AG09319 (cell line): ENCODE results near the gene SLC24A4.

Source experiments
- DNase-seq: peaks from one replicate; pipeline ENCODE4 v3.0.0-alpha.2; 2010; ENCODE audit warnings: low read depth; ENCODE audit errors: extremely low read depth
- TF ChIP-seq, protein P1 (sequence below): IDR thresholded peaks from 2 replicates; pipeline ENCODE4 v1.5.1; 2011; ENCODE audit warnings: low read depth, mild to moderate bottlenecking, inconsistent platforms, low read length, moderate library complexity

The SLC24A4 gene

DNA sequence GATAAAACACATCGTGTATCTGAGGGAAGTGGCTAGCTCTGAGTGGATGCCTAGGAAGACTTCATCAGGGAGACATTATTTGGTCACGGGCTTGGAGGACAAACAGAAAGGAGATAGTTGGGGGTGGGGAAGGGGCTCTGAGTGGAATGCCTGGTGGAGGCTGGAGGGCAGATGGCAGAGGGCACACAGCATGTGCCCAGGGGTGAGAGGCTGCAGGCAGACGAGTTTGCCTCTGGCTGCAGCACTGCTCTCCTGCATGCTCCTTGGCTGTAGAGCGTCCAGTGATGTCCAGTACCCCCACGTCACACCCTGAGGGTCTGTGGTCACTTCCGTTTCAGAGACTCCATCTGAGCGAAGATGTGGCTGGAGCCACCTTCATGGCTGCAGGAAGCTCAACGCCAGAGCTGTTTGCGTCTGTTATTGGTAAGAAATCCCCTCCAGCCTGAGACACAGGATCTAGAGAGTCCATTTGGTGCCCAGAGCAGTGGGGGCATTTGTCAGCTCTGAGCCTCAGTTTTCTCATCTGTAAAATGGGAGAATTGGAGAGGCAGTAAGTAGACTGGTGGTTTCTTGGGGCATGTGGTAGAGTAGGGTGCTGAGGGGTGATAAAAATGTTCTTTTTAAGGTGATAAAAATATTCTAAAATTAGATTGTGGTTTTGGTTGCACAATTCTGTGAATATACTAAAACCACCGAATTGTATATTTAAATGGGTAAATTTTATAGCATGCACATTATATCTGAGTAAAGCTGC is 119.0 kb downstream of the SLC24A4 start:
- TF ChIP-seq, protein P1, sequence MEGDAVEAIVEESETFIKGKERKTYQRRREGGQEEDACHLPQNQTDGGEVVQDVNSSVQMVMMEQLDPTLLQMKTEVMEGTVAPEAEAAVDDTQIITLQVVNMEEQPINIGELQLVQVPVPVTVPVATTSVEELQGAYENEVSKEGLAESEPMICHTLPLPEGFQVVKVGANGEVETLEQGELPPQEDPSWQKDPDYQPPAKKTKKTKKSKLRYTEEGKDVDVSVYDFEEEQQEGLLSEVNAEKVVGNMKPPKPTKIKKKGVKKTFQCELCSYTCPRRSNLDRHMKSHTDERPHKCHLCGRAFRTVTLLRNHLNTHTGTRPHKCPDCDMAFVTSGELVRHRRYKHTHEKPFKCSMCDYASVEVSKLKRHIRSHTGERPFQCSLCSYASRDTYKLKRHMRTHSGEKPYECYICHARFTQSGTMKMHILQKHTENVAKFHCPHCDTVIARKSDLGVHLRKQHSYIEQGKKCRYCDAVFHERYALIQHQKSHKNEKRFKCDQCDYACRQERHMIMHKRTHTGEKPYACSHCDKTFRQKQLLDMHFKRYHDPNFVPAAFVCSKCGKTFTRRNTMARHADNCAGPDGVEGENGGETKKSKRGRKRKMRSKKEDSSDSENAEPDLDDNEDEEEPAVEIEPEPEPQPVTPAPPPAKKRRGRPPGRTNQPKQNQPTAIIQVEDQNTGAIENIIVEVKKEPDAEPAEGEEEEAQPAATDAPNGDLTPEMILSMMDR = no peak
- DNase-seq = no peak

DNA sequence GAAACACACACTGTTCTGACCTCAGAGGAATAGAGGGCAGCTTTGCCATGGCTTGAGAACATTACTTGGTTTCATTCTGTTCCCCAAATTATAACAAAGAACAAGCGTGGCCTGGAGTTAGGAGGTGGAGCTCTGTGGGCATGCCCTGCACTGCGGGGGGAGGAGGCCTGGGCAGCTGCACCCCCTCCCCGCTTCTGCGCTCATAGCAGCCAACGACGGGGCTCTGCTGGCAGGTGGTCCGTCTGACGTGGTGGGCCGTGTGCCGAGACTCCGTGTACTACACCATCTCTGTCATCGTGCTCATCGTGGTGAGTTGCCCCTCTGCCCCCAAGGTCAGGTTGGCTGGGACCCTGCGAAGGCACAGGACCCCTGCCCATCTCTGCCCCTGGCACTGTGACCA is 120.2 kb downstream of the SLC24A4 start:
- TF ChIP-seq, protein P1 = no peak
- DNase-seq = no peak

DNA sequence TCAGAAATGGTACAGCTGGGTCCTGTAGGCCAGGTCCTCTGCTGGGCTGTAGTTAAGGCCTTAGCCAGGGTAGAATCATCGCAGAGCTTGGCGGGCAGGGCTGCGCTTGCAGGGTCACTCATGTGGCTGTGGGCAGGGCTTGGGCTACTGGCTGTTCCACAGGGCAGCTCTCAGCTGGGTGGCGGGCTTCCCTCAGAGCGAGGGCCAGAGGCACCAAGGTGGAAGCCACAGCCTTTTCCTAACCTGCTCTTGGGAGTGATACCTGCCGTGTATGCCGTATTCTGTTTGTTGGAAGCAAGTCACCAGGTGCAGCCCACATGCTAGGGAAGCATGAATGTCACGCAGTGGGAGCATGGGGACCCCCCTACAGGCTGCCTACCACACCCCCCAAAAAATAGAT is 120.8 kb downstream of the SLC24A4 start:
- TF ChIP-seq, protein P1 = no peak
- DNase-seq = no peak

DNA sequence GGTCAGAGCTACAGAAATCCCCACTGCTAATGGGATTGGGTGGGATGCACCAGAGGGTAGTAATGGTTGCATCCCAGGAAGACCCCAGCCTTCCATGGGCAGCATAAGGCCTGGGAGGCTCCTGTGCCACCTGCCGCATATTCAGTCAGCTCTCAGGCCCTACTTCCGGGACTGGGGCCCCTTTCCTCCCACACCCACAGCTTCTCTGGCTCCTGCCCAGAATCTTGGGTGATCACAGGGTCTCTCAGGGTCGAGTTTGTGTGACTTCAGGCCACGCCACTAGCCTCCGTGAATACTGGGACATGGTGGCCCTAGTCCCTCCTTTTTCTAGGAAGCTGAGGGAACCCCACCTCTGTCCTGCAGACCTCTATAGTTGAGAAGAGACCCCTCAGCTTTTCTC is 123.8 kb downstream of the SLC24A4 start:
- TF ChIP-seq, protein P1 = no peak
- no peak for DNase-seq

- TF ChIP-seq, protein P1 = no peak
- DNase-seq = no peak
These were observed 124.6 kb downstream of the SLC24A4 start for GRCh38 chr14:92447416-92448197.

DNA sequence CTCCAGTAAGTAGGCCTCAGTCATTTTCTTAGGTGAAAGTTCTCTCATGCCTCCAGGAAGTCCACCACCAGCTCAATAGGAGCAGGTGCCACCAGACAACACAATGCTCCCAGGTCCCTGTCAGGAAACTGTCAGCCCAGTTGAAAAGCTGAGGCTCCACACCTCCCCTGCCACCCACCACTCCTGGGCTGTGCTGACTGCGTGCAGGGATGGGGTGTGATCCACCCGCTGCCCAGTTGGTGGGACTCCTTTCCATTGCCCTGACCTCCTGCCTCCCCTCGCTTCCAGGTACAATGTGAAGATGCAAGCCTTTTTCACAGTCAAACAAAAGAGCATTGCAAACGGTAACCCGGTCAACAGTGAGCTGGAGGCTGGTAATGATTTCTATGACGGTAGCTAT is 125.8 kb downstream of the SLC24A4 start:
- TF ChIP-seq, protein P1 = no peak

More for the DNA sequence above, 125.8 kb downstream of the SLC24A4 start:
- DNase-seq = no peak
